ENCODE data around the gene TMEM123.

The TMEM123 gene

GRCh38 chr11:102357116-102357515 lies 95.4 kb downstream of the TMEM123 start:
- no peak for DNase-seq

GRCh38 chr11:102347462-102348370 lies 104.8 kb downstream of the TMEM123 start:
- DNase-seq, result peak; percentile 27

GRCh38 chr11:102346748-102347461 lies 105.7 kb downstream of the TMEM123 start, which contains the start of gene BIRC2:
BIRC2 (plus strand) TSS chr11:102347214; CDS start chr11:102349855, 2,641 bp downstream.
- peak; percentile 93 for DNase-seq

DNA sequence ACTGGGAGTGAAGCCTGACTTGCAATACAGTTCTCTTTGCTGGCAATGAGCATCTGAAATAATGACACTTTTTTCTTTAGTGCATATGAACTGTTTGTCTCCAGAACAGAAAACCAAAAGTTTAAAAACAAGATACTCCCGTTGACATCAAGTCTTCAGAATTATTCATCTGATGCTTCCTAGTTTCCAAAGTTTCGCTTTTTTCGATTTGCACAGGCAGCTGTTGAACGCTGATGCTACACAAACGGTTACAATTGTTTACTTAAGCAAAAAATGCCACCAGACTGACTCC lies 106.2 kb downstream of the TMEM123 start:
- DNase-seq, result no peak
